Suprapubic skin (tissue), 4 donors: ENCODE data around the gene APC2.

Experiments used
- EP300 ChIP-seq: sonication (generic); formaldehyde crosslinking; IDR thresholded peaks from one replicate; pipeline ENCODE4 v1.6.1; 2017; ENCODE audit warnings: antibody characterized with exemption
- POLR2A ChIP-seq, 2 donors: fragments of 450-650 bp; IDR thresholded peaks; one replicate each; pipeline ENCODE4 v1.6.1; 2017; ENCODE audit warnings: antibody characterized with exemption in 2 of 2, mild to moderate bottlenecking in 2 of 2, moderate library complexity in 2 of 2
- POLR2AphosphoS5 ChIP-seq, 3 donors: sonication (generic); formaldehyde crosslinking; IDR thresholded peaks; one replicate each; pipeline ENCODE4 v1.6.1; 2017; ENCODE audit warnings: antibody characterized with exemption in 3 of 3
- TF ChIP-seq, protein P1 (sequence below), 2 donors: fragments of 200-600 bp in 1 of 2; fragments of 450-650 bp in 1 of 2; sonication (generic) in 1 of 2; IDR thresholded peaks; one replicate each; pipeline ENCODE4 v1.5.1; 2016 to 2019; ENCODE audit warnings: antibody characterized with exemption in 2 of 2, mild to moderate bottlenecking in 1 of 2, moderate library complexity in 1 of 2

DNA sequence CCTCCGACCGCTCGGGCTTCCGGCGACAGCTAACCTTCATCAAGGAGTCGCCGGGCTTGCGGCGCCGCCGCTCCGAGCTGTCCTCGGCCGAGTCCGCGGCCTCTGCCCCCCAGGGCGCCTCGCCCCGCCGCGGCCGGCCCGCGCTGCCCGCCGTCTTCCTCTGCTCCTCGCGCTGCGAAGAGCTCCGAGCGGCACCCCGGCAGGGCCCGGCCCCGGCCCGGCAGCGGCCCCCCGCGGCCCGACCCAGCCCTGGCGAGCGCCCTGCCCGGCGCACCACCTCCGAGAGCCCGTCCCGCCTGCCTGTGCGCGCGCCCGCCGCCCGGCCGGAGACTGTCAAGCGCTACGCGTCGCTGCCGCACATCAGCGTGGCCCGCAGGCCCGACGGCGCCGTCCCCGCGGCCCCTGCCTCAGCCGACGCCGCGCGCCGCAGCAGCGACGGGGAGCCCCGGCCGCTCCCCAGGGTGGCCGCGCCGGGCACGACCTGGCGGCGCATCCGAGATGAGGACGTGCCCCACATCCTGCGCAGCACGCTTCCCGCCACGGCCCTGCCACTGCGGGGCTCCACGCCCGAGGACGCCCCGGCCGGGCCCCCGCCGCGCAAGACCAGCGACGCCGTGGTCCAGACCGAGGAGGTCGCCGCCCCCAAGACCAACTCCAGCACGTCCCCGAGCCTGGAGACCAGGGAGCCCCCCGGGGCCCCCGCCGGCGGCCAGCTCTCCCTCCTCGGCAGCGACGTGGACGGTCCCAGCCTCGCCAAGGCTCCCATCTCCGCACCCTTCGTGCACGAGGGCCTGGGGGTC lies 19.5 kb downstream of the APC2 start:
- TF ChIP-seq, protein P1, sequence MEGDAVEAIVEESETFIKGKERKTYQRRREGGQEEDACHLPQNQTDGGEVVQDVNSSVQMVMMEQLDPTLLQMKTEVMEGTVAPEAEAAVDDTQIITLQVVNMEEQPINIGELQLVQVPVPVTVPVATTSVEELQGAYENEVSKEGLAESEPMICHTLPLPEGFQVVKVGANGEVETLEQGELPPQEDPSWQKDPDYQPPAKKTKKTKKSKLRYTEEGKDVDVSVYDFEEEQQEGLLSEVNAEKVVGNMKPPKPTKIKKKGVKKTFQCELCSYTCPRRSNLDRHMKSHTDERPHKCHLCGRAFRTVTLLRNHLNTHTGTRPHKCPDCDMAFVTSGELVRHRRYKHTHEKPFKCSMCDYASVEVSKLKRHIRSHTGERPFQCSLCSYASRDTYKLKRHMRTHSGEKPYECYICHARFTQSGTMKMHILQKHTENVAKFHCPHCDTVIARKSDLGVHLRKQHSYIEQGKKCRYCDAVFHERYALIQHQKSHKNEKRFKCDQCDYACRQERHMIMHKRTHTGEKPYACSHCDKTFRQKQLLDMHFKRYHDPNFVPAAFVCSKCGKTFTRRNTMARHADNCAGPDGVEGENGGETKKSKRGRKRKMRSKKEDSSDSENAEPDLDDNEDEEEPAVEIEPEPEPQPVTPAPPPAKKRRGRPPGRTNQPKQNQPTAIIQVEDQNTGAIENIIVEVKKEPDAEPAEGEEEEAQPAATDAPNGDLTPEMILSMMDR (IDR thresholded peaks at IDR 0.05): no peak
- TF ChIP-seq POLR2A (IDR thresholded peaks at IDR 0.05) (no peak), POLR2AphosphoS5 (IDR thresholded peaks at IDR 0.05) (no peak), EP300 (no peak)
